Smooth muscle cell (in vitro differentiated cells): ENCODE results near the gene LBX2. TPM values are rescaled to one million over a fixed set of nuclear protein-coding genes. Genes with fewer than 3 reads are reported as not detected.
A peak's percentile ranks its signal among the peaks of the same experiment; 100 is the strongest.

Source experiments
- DNase-seq: peaks from one replicate; lab custom pipeline; 2025; ENCODE audit not compliant: unreplicated experiment; lab: John Stamatoyannopoulos, UW
- H2AFZ ChIP-seq: fragments of 200-600 bp; sonication (generic); 2 replicates; pipeline ENCODE4 v1.6.0; 2016; ENCODE audit warnings: antibody characterized with exemption, low read depth, mild to moderate bottlenecking
- H3F3A ChIP-seq: fragments of 200-600 bp; sonication (generic); 2 replicates; pipeline ENCODE4 v1.6.0; 2017; ENCODE audit warnings: antibody characterized with exemption, low read depth
- H3K27ac ChIP-seq: fragments of 200-600 bp; sonication (generic); 2 replicates; pipeline ENCODE4 v1.5.1; 2016; ENCODE audit warnings: low read depth, mild to moderate bottlenecking
- H3K27me3 ChIP-seq: fragments of 200-600 bp; sonication (generic); 2 replicates; pipeline ENCODE4 v1.6.1; 2016; ENCODE audit warnings: low read depth, mild to moderate bottlenecking
- H3K36me3 ChIP-seq: fragments of 200-600 bp; sonication (generic); 2 replicates; pipeline ENCODE4 v1.5.1; 2016; ENCODE audit warnings: low read depth
- H3K4me1 ChIP-seq: fragments of 200-600 bp; sonication (generic); 2 replicates; pipeline ENCODE4 v1.5.1; 2016; ENCODE audit warnings: low read depth
- H3K4me2 ChIP-seq: fragments of 200-600 bp; sonication (generic); 2 replicates; pipeline ENCODE4 v1.6.0; 2016; ENCODE audit warnings: mild to moderate bottlenecking
- H3K4me3 ChIP-seq: fragments of 200-600 bp; sonication (generic); 2 replicates; pipeline ENCODE4 v1.5.1; 2016; ENCODE audit warnings: mild to moderate bottlenecking
- H3K79me2 ChIP-seq: fragments of 200-600 bp; sonication (generic); 2 replicates; pipeline ENCODE4 v1.6.0; 2016; ENCODE audit warnings: low read depth, mild to moderate bottlenecking
- H3K9ac ChIP-seq: fragments of 200-600 bp; sonication (generic); 2 replicates; pipeline ENCODE4 v1.6.0; 2016; ENCODE audit warnings: low read depth
- H3K9me3 ChIP-seq: fragments of 200-600 bp; sonication (generic); replicated peaks from 2 replicates; pipeline ENCODE4 v1.5.1; 2016; ENCODE audit warnings: low read depth
- H4K20me1 ChIP-seq: fragments of 200-600 bp; sonication (generic); 2 replicates; pipeline ENCODE4 v1.6.0; 2016; ENCODE audit warnings: low read depth
- WGBS: methylation state at CpG from one replicate; pipeline ENCODE4 v1.1.7; 2016; ENCODE audit warnings: low lambda C conversion rate; 5-methylcytosine and 5-hydroxymethylcytosine counted together
- polyA plus RNA-seq: library from polyadenylated mRNA; unstranded; fragments of >200 nt; fragmentation: Nextera tagmentation; extraction: Ambion mirVana; gene quantifications from 2 replicates; pipeline ENCODE4 v1.2.1, GENCODE V29; 2016
- total RNA-seq: library from RNA; depleted of rRNA; stranded (reverse); fragments of >200 nt; gene quantifications from 2 replicates; pipeline ENCODE4 v1.2.3, GENCODE V29; 2014
- TF ChIP-seq, protein P1 (sequence below): fragments of 200-600 bp; sonication (generic); IDR thresholded peaks from 2 replicates; pipeline ENCODE4 v1.5.1; 2017; ENCODE audit warnings: borderline replicate concordance, mild to moderate bottlenecking, antibody characterized with exemption; ENCODE audit not compliant: insufficient read depth, poor library complexity, severe bottlenecking

The LBX2 gene
- total and polyA plus RNA-seq, 2 experiments from 2014 or later: 1.5 to 2.4 TPM

DNA sequence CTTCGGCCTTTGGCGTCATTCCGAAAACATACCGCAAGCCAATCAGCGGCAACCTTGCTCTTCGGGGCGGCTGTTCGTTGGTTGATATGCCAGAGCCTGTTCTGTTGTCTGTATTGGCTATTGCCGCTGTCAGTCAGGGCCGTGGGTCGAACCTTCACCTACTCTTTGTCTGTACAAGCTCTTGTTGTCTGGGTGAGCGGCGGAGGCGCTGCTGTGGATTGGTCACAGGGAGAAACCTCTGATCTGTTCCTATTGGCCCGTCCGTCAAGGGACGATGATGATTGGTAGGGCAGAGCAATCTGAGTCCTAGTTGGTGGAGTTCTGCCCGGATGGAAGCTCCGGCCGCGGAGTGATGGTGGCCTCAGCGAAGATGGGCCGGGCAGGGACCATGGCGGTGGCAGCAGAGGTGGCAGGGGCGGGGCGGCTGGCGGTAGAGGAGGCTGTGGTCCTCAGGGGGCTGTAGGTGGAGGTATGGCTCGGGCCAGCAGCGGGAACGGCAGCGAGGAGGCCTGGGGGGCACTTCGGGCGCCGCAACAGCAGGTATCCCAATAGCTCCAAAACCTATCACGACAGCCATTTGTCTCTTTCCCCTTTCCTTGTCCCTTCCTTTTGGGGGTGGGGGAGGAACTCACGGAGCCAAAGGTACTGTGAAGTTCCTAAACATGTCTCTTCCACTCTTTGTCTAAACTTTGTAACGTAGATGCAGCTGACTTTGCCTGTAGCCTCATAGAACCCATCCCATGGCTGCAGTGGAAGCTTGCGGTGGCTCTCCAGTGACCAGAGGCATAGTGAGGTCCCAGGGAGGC is 41.1 kb downstream of the LBX2 start, which contains the start of gene WBP1:
WBP1 (plus strand) TSS at position 307 of the 806 bp plus-strand sequence; CDS start at position 472, 165 bp downstream.
- under 1% methylated on average over 27 of the region's 38 CpGs for WGBS
- Histone ChIP-seq H3K9me3 (no peaks in the 10 kb centered on the region), H4K20me1 (no peaks in the 10 kb centered on the region), H3K27me3 (no peaks in the 10 kb centered on the region), H3K4me1 (peaks cover 20% of the 10 kb centered on the region), H2AFZ (peak within 1 kb of the TSS; percentile 77), H3K36me3 (no peaks in the 10 kb centered on the region), H3K4me2 (peak within 1 kb of the TSS; percentile 98), H3K4me3 (peak within 1 kb of the TSS; percentile 85), H3F3A (peaks cover 23% of the 10 kb centered on the region), H3K9ac (peak within 1 kb of the TSS; percentile 95), H3K79me2 (peaks cover 34% of the 10 kb centered on the region), H3K27ac (peak within 1 kb of the TSS; percentile 98)
- TF ChIP-seq, protein P1, sequence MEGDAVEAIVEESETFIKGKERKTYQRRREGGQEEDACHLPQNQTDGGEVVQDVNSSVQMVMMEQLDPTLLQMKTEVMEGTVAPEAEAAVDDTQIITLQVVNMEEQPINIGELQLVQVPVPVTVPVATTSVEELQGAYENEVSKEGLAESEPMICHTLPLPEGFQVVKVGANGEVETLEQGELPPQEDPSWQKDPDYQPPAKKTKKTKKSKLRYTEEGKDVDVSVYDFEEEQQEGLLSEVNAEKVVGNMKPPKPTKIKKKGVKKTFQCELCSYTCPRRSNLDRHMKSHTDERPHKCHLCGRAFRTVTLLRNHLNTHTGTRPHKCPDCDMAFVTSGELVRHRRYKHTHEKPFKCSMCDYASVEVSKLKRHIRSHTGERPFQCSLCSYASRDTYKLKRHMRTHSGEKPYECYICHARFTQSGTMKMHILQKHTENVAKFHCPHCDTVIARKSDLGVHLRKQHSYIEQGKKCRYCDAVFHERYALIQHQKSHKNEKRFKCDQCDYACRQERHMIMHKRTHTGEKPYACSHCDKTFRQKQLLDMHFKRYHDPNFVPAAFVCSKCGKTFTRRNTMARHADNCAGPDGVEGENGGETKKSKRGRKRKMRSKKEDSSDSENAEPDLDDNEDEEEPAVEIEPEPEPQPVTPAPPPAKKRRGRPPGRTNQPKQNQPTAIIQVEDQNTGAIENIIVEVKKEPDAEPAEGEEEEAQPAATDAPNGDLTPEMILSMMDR: no peak
- DNase-seq: peak; percentile 88

DNA sequence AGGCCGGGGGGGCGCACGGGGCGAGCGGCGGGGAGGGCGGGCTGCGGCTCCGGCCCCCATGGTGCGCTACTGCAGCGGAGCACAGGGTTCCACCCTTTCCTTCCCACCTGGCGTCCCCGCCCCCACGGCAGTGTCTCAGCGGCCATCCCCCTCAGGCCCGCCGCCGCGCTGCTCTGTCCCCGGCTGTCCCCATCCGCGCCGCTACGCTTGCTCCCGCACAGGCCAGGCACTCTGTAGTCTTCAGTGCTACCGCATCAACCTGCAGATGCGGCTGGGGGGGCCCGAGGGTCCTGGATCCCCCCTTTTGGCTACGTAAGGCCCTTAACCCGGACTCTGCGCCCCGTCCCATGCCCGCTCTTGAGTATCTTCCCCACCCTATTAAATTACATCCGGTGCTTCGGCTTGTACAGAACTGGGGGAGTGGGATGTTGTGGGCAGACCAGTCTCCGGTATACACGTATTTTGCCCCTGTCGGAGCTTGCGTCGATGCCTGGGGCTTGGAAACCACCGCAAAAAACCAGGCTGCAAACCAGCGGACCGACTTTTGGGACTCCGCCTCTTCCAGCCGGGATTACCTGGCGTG is 41.8 kb downstream of the LBX2 start:
- peak overlapping the region; percentile 98 for H3K27ac ChIP-seq
- H2AFZ ChIP-seq: peak overlapping the region; percentile 77
- peak overlapping the region; percentile 95 for H3K4me2 ChIP-seq
- DNase-seq: peak; percentile 74
- H3K9me3 ChIP-seq: no peaks in the 10 kb centered on the region
- peaks cover 27% of the 10 kb centered on the region for H3K79me2 ChIP-seq
- H3K4me1 ChIP-seq: peaks cover 20% of the 10 kb centered on the region
- no peaks in the 10 kb centered on the region for H3K27me3 ChIP-seq
- TF ChIP-seq, protein P1: no peak
- peak overlapping the region; percentile 95 for H3K9ac ChIP-seq
- WGBS: 1% methylated on average over 25 of the region's 46 CpGs
- no peaks in the 10 kb centered on the region for H4K20me1 ChIP-seq
- H3K36me3 ChIP-seq: no peaks in the 10 kb centered on the region
- H3K4me3 ChIP-seq: peak overlapping the region; percentile 77
- peaks cover 25% of the 10 kb centered on the region for H3F3A ChIP-seq

DNA sequence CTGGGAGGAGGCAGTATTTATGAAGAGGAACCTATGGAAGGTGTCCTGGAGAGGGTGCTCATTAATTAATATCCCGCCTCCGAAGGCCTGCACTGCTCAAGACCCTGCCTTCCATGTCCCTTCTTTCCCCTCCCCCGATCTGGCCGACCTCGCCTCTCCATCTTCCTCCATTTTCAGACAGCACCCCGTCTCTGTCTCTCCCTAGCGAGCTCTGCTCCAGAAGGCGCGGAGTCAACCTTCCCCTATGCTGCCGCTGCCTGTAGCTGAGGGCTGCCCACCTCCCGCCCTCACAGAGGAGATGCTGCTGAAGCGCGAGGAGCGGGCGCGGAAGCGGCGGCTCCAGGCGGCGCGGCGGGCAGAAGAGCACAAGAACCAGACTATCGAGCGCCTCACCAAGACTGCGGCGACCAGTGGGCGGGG is 42.3 kb downstream of the LBX2 start:
- Histone ChIP-seq H3K79me2 (peaks cover 27% of the 10 kb centered on the region), H3K27me3 (no peaks in the 10 kb centered on the region), H3K4me3 (peak overlapping the region; percentile 77), H4K20me1 (no peaks in the 10 kb centered on the region), H3K9me3 (no peaks in the 10 kb centered on the region), H3F3A (peaks cover 26% of the 10 kb centered on the region), H3K4me2 (peak overlapping the region; percentile 95), H2AFZ (peak overlapping the region; percentile 73), H3K27ac (peak overlapping the region; percentile 98), H3K36me3 (no peaks in the 10 kb centered on the region), H3K4me1 (peaks cover 20% of the 10 kb centered on the region), H3K9ac (peak overlapping the region; percentile 95)
- TF ChIP-seq, protein P1: no peak
- DNase-seq: no peak
- 3% methylated on average over 23 of the region's 27 CpGs for WGBS
